ENCODE data around the gene KRR1. TPM values are rescaled to one million over a fixed set of nuclear protein-coding genes. Genes with fewer than 3 reads are reported as not detected.

Gene KRR1
- total RNA-seq, 3 donors from 2014 or later (not counting 1 experiment from before 2014, with no cell fraction given): 101 to 112 (median 106) TPM

DNA sequence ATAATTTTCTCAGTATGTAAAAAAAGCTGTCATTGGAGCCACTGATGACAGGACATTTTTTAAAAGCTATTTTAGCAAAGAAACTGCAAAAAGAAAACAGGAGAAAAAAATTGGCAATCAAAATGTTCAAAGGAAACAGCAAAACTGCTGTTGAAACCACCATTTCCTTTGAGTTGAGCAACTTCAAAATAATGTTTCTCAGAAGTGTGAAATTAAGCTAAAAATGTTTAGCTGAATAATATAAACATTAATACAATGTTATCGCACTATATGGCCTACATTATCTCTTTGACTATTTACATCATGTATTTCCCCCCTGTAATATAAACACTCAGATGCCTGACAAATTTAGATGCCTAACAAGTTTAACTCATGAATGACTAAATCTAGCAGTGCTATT, 54.2 kb downstream of the KRR1 start:
- H3K27me3 Mint-ChIP-seq (ENCODE audit: low read depth in 2 of 2): no peaks in the 10 kb centered on the region
- intact Hi-C loops (cut with micrococcal nuclease): loop anchor here (1.0 kb wide), 1 partner anchor 21 kb away; no protein-coding TSS in a partner anchor
- peak; percentile 81 to 85 (median 84) for ATAC-seq
- 0% methylated on average over 1 of the region's 1 CpG for WGBS (ENCODE audit: insufficient coverage)
- peaks cover 5% of the 10 kb centered on the region for H3K9me3 ChIP-seq (ENCODE audit: control insufficient read depth, insufficient read depth, low read length)
- peak overlapping the region; percentile 54 for H3K27ac ChIP-seq (ENCODE audit: low read length)
- H3K9me3 Mint-ChIP-seq: peaks cover 0 to 2% of the 10 kb centered on the region in 2 donors
- no peaks in the 10 kb centered on the region for H3K27me3 ChIP-seq (ENCODE audit: control insufficient read depth, insufficient read depth, low read length)
- H3K27ac Mint-ChIP-seq: peak overlapping the region; percentile 83 to 86
- TF ChIP-seq, protein P1, sequence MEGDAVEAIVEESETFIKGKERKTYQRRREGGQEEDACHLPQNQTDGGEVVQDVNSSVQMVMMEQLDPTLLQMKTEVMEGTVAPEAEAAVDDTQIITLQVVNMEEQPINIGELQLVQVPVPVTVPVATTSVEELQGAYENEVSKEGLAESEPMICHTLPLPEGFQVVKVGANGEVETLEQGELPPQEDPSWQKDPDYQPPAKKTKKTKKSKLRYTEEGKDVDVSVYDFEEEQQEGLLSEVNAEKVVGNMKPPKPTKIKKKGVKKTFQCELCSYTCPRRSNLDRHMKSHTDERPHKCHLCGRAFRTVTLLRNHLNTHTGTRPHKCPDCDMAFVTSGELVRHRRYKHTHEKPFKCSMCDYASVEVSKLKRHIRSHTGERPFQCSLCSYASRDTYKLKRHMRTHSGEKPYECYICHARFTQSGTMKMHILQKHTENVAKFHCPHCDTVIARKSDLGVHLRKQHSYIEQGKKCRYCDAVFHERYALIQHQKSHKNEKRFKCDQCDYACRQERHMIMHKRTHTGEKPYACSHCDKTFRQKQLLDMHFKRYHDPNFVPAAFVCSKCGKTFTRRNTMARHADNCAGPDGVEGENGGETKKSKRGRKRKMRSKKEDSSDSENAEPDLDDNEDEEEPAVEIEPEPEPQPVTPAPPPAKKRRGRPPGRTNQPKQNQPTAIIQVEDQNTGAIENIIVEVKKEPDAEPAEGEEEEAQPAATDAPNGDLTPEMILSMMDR (IDR thresholded peaks at IDR 0.05): no peak
- peak overlapping the region; percentile 74 for H3K4me3 Mint-ChIP-seq
- H3K36me3 ChIP-seq (ENCODE audit: control insufficient read depth, insufficient read depth, low read length): no peaks in the 10 kb centered on the region
- H3K4me3 ChIP-seq (ENCODE audit: low read length): no peak overlapping the region
- peak in 1 of 2 donors; percentile 47 for DNase-seq
- peaks cover 13% of the 10 kb centered on the region for H3K4me1 ChIP-seq (ENCODE audit: control insufficient read depth, insufficient read depth, low read length)
- peaks cover 53 to 55% of the 10 kb centered on the region in 2 donors for H3K4me1 Mint-ChIP-seq
- H3K36me3 Mint-ChIP-seq: no peaks in the 10 kb centered on the region

DNA sequence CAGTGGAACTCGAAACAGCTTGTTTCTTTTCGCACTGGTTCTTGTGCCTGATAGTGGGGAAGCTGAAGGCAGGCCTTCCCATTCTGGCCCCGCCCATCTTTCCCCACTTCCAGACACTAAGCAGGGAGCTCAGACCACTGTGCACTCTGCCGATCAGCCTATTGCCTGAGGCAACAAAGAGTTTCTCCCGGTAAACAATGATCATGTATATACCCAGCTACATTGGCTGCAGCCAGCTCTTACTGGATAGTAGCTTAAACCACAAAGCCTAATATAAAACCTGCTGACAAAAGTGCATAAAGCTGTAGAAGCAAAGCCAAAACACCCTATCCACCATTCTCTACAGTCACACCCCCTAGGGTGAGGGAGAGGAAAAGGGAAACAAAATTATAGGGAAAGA, 55.6 kb downstream of the KRR1 start:
- Mint-ChIP-seq H3K27me3 (ENCODE audit: low read depth in 2 of 2) (no peaks in the 10 kb centered on the region), H3K27ac (peak overlapping the region; percentile 53 to 86), H3K4me1 (peaks cover 53 to 54% of the 10 kb centered on the region in 2 donors), H3K4me3 (peak overlapping the region; percentile 77), H3K9me3 (peaks cover 0 to 2% of the 10 kb centered on the region in 2 donors), H3K36me3 (no peaks in the 10 kb centered on the region)
- Histone ChIP-seq H3K27ac (ENCODE audit: low read length) (no peak overlapping the region), H3K27me3 (ENCODE audit: control insufficient read depth, insufficient read depth, low read length) (no peaks in the 10 kb centered on the region), H3K4me3 (ENCODE audit: low read length) (no peak overlapping the region), H3K36me3 (ENCODE audit: control insufficient read depth, insufficient read depth, low read length) (no peaks in the 10 kb centered on the region), H3K9me3 (ENCODE audit: control insufficient read depth, insufficient read depth, low read length) (peaks cover 5% of the 10 kb centered on the region), H3K4me1 (ENCODE audit: control insufficient read depth, insufficient read depth, low read length) (peaks cover 13% of the 10 kb centered on the region)
- TF ChIP-seq, protein P1 (IDR thresholded peaks at IDR 0.05): no peak
- DNase-seq: no peak
- WGBS (ENCODE audit: insufficient coverage): 82% methylated on average over 5 of the region's 5 CpGs
- ATAC-seq: no peak
- intact Hi-C loops (cut with micrococcal nuclease): no loop called here

DNA sequence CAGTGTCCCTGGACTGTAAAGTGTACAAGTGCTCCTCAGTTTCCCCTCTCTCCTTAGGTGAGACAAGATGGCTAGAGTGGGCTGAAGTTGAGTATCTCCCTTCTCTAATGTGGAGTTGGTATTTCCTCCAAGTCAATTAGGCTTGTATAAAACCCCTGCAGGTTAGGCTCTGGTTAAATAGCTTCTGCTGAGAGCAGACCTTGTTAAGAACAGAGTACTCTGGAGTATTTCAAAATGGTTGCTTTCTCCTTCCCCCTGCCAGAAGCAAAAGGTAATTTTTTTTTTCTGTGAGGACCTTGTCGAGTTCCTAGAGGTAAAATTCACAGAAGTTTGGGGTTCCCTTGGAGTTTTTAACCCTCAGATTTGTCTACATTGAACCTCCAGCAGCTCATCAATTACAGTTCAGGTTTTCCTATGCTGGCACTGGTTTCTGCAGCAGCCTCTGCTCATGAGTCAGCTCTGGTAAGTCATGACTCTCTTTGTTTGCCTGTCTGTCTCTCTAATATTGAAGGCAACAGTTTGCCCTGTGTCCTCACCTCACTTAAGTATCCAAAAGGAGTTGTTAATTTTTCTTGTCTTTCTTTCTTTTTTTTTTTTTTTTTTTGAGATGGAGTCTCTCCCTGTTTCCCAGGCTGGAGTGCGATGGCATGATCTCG, 58.6 kb downstream of the KRR1 start:
- Mint-ChIP-seq H3K9me3 (peaks cover 0 to 2% of the 10 kb centered on the region in 2 donors), H3K27me3 (ENCODE audit: low read depth in 2 of 2) (no peaks in the 10 kb centered on the region), H3K27ac (no peak overlapping the region), H3K4me3 (no peak overlapping the region), H3K4me1 (peaks cover 25 to 26% of the 10 kb centered on the region in 2 donors), H3K36me3 (no peaks in the 10 kb centered on the region)
- no peaks in the 10 kb centered on the region for H3K36me3 ChIP-seq (ENCODE audit: control insufficient read depth, insufficient read depth, low read length)
- intact Hi-C loops (cut with micrococcal nuclease): no loop called here
- no peak overlapping the region for H3K27ac ChIP-seq (ENCODE audit: low read length)
- H3K27me3 ChIP-seq (ENCODE audit: control insufficient read depth, insufficient read depth, low read length): no peaks in the 10 kb centered on the region
- DNase-seq (no peak), ATAC-seq (no peak)
- peaks cover 4% of the 10 kb centered on the region for H3K4me1 ChIP-seq (ENCODE audit: control insufficient read depth, insufficient read depth, low read length)
- peaks cover 3% of the 10 kb centered on the region for H3K9me3 ChIP-seq (ENCODE audit: control insufficient read depth, insufficient read depth, low read length)
- no peak overlapping the region for H3K4me3 ChIP-seq (ENCODE audit: low read length)
- 94% methylated on average over 3 of the region's 3 CpGs for WGBS (ENCODE audit: insufficient coverage)
- TF ChIP-seq, protein P1 (IDR thresholded peaks at IDR 0.05): no peak

Data from natural killer cell (primary cell).